Astrocyte of the hippocampus (primary cell): ENCODE data around the gene CDHR1.
A peak's percentile ranks its signal among the peaks of the same experiment; 100 is the strongest.

ENCODE experiments used
- DNase-seq: peaks from one replicate; pipeline ENCODE4 v3.0.0; 2011; ENCODE audit warnings: low read depth, low spot score

The CDHR1 gene

DNA sequence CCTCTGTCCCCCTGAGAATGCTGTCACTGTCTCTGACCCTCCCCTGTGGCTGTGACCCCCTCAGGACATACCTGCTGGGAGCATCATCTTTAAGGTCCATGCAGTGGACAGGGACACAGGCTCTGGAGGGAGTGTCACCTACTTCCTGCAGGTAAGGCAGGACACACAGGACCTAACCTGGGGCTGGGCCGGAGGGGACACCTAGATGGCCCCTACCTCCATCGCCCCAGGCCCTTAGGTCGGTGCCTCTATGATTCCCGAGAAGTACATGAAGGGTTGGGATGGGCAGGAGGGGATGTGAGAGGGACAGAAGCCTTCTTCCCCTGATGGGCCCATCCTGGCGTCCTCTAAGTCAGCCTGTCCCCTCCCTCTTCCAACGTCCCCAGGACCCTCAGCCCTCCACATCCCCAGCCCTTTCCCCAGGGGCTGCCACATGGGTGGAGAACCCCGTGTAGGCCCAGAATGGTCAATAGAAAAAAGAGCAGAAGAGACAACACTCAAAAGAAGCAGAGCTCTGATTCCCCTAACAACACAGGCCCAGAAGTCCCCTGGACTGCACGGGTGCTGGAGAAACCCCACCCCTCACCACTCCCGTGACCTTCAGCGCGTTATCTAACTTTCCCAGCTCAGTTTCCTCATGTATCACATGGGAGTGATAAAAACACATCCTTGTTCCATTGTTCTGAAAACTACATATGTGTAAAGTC lies 6.4 kb downstream of the CDHR1 start:
- DNase-seq, result no peak

- DNase-seq, result no peak
These were observed 6.9 kb downstream of the CDHR1 start for GRCh38 chr10:84201244-84201606.

GRCh38 chr10:84201682-84202081 lies 7.3 kb downstream of the CDHR1 start:
- no peak for DNase-seq

DNA sequence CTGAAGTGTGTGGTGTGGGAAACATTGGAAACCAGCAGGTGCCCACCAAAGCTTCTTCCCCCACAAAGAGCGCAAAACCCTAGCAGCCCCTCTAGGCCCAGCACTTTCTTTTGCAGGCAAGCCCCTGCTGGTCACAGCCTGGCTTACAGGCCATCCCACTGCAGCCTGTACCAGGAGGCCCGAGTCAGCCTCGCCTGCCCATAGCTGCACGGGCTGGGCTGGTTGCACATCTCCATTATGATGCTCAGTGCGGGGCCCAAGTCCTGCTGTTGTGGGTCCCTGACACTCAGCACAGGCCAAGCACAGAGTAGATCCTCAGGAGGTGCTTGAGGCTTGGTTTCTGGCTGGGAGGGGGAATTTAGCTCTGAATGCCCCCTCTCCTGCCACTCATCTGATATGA lies 8.0 kb downstream of the CDHR1 start:
- no peak for DNase-seq

DNA sequence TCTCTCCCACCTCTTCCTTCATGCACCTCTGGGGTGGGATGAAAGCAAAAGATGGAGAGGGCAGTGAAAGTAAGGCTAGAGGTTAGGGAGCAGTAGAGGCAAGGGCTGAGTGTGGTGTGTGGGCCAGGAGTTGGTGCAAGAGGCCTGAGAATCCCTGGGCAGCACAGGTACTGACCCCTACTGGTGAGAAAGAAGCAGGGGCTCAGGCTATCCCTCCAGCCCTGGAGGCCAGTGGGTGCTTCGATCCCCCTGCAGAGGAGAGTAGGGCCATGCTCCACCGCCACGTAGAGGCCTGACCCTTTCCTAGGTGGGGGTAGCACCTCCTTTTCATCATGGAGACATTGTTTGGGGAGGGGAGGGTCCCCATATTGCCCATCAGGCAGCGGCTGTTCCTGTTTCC lies 9.8 kb downstream of the CDHR1 start:
- no peak for DNase-seq

DNA sequence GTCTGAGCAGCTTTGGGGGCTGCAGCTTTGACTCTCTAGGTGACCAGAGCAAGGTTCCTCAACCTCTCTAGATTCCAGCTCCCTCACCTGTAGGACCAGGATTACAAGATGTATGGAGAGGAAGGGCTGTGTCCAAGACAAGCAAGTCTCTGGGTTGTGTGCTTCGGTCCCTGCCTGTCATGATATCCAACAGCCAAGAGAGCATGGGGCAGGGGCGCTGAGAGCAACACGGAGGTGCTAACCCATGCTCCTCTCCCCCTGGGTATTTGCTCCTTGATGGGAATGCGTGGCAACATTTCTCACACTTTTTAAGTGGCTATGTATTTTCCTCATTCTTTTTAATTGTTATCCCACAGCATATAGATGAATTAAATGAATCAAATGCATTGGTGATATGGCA lies 10.3 kb downstream of the CDHR1 start:
- no peak for DNase-seq

DNA sequence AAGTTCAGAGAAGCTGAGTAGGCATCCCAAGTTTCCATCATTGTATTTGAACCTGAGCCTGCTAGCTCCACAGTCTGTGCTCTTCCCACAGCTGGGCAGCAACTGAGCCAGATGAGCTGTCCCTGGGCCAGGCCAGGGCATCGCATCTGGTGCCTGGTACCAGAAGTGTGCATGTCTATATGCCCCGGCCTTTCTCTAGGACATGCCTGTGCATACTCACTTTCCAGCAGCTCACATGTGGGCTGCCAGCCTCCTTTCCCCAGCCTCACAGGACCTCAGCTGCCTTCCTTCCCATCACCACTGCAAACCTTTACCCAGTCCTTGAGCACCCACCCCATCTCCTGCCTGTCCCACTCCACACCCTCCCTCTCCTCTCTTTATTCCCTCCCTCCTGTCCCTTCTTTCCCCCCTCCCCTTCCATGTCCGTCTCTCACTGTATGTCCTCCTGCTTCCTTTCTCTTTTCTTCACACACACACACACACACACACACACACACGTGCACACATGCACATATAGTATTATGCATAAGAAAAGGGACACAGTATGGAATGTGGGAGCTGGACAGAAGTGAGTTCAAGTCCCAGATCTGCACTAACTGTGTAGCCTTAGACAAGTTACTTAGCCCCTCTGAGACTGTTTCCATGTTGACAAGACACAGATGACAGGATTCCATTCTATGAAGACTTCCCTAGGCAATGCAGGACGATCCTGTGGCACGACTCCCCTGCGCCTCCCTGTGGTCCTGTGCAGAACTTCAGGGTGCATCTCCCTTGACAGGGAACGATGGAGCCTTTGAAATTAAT lies 10.9 kb downstream of the CDHR1 start:
- peak; percentile 57 for DNase-seq

DNA sequence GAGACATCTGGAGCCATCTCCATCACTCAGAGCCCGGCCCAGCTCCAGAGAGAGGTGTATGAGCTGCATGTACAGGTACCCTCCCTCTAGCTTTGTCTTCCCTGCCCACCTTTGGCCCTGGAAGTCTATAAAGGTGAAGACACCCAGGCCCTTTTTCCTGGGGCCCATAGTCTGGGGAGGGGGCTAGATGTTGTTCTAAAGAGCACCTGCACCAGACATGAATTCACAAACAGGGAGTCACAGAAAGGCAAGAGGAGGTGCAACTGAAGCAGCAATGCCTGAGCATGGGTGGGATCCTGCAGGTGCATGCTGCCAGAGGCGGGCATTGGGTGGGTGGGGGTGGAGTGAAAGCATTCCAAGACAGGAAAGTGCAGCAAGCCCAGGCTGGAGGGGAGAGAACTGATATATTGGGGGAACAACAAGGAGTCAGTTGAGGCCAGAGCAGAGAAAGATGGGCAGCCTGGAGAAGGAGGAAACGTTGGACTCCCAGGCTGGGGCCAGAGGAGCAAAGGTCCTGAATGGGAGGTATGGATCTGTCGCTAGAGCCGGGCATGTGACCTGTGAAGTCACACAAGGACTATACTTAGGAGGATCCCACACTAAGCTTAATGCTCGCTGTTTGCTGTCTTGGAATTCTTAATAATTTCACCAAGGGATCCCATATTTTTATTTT lies 11.7 kb downstream of the CDHR1 start:
- DNase-seq, result no peak

DNA sequence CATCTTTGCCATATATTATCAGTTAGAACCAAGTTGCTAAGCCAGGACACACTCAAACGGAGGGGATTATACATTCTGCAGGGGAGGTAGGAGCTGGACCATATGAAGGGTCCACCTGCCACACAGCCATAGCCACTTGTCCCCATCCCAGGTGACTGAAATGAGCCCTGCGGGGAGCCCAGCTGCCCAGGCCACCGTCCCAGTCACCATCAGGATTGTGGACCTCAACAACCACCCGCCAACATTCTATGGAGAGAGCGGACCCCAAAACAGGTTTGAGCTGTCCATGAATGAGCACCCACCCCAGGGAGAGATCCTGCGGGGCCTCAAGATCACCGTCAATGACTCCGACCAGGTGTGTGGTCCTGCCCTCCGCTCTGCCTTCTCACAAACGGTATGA lies 13.7 kb downstream of the CDHR1 start:
- DNase-seq, result no peak

DNA sequence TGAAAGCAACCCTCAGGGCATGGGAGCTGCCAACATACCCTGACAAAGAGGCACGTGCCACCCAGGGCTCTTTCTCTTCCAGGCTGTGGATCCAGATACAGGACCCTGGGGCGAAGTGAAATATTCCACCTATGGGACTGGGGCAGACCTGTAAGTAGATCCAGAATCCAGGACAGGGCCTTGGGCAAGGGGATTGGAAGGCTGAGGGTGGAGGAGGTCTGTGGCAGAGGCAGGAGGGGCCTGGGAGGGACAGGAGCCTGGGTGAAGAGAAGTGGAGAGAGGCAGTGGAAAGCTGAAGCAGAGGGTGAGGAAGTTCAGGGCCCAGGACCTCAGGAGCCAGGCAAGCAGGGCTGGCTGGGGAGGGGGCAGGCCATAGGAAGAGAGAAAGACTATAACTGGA lies 17.2 kb downstream of the CDHR1 start:
- DNase-seq, result no peak

- DNase-seq, result no peak
These were observed 17.7 kb downstream of the CDHR1 start for GRCh38 chr10:84212014-84212413.

DNA sequence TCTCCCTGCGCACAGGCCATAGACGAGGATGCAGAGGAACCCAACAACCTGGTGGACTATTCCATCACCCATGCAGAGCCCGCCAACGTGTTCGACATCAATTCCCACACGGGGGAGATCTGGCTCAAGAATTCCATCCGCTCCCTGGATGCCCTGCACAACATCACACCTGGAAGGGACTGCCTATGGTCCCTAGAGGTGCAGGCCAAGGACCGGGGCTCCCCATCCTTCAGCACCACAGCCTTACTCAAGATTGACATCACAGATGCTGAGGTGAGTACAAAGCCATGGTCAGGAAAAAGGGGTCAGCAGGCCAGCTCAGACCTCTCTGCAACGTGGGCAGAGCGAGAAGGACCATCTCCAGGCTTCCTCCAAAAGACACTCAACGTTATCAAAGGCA lies 18.7 kb downstream of the CDHR1 start:
- no peak for DNase-seq

GRCh38 chr10:84214046-84214572 lies 19.8 kb downstream of the CDHR1 start:
- no peak for DNase-seq

- DNase-seq, result no peak
These were observed 20.4 kb downstream of the CDHR1 start for GRCh38 chr10:84214612-84215235.

DNA sequence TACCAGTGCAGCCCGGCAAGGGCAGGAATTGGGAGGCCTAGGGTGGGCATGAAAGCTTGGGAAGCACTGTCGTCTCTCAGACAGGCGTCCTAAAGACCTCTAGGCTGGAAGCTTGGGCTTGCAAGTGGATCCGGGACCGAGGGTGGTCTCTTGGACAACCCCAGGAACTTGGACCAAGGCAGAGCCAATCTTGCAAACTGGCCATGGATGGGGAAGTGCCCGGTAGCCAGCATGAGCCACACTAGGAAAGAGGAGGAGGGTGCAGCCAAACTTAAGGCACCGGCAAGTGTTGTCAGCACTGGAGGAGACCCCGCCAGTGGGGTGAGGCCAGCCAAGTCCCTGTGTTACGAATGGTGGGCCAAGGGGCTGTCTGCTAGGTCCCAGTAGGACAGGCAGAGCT lies 22.5 kb downstream of the CDHR1 start:
- no peak for DNase-seq

- no peak for DNase-seq
These were observed 23.4 kb downstream of the CDHR1 start for GRCh38 chr10:84217746-84218145.

- no peak for DNase-seq
These were observed 27.6 kb downstream of the CDHR1 start for GRCh38 chr10:84221916-84222315.

- DNase-seq, result peak; percentile 37
These were observed 30.2 kb downstream of the CDHR1 start for GRCh38 chr10:84224411-84225028.

DNA sequence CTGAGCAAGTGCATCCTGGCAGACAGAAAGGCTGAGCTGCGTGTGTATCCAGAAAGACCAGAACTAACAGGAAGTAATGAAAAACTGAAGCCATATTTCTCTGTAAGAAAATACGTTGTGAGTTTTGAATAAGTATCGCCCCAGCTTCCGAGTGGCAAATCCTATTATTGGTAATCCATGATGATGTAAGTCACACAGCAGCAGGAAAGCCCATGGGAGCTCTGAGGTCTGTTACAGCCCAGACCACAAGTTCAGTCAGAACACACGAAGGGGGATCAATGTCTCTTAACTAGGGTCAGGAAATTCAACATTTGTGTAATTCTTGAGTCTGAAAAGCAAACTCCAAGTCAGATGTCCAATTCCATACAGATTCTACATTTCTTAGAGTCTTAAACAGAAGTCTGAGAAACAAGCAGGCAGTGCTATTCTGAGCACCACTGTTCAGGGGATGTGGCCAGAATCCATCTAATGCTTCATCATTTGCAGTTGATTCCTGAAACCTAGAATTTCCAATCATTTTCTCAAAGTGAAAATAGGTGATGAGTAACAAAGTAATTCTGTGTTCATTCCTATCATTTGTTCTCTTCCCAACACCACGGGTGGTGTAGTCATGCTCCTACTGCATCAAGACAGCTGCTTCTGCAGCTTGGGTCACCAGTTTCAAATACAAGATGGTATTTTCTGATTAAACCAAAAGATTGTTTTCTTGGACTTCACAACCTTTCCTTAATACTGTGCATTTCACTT lies 31.3 kb downstream of the CDHR1 start, which contains the start of gene LRIT2:
LRIT2 (minus strand) TSS at position 118 of the 747 bp plus-strand sequence; CDS start at position 94, 24 bp downstream.
- no peak for DNase-seq

- DNase-seq, result no peak
These were observed 32.3 kb downstream of the CDHR1 start for GRCh38 chr10:84226616-84227015.

DNA sequence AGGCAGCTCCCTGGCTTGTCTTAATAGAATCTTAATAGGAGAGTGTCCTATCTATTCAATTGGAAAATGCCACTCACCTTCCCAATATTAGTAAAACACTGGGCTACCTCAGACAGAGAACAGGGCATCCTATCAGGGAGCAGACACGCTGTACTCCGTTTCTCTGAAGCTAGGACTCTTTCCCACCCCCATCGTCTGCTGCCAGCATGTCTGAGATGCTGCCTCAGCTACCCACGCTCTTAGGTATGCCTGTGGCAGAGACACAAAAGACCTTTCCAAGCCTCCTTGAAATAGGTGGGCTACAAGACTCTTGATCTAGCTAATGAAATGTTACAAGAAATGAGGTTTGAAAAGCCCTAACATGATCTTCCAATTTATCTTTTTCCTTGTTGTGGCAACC lies 33.5 kb downstream of the CDHR1 start:
- DNase-seq, result no peak
